SK-N-SH (cell line): ENCODE results near the gene POFUT2. TPM values are rescaled to one million over a fixed set of nuclear protein-coding genes. Genes with fewer than 3 reads are reported as not detected.

Experiments used
- CTCF ChIA-PET: fragments of 300-600, 350-600 bp; formaldehyde crosslinking; extraction: SDS; loops from one replicate; lab custom pipeline; 2021; lab: Yijun Ruan, JAX
- POLR2A ChIA-PET: fragments of 350-600 bp; sonication (Branson Sonifier 250); formaldehyde crosslinking; extraction: SDS; loops from one replicate; lab custom pipeline; 2020; ENCODE audit warnings: antibody characterized with exemption, inconsistent platforms; lab: Yijun Ruan, JAX
- DNase-seq: peaks from one replicate; pipeline ENCODE4 v3.0.0; 2012
- H2AFZ ChIP-seq: fragments of 200-600 bp; sonication (generic); 2 replicates; pipeline ENCODE4 v1.8.1; 2016; ENCODE audit warnings: antibody characterized with exemption, mild to moderate bottlenecking, low read depth
- H3F3A ChIP-seq: fragments of 200-600 bp; sonication (generic); replicated peaks from 2 replicates; pipeline ENCODE3; 2016; ENCODE audit warnings: antibody characterized with exemption, mild to moderate bottlenecking; ENCODE audit not compliant: insufficient read depth
- H3K27ac ChIP-seq, 2 experiments: fragments of 200-500 bp in 1 of 2; fragments of 200-600 bp in 1 of 2; sonication (Bioruptor generic) in 1 of 2; sonication (generic), shearing (Covaris generic) in 1 of 2; 2 replicates each; pipeline versions ENCODE4 v1.5.1 to v1.6.1; 2014 to 2016; ENCODE audit warnings: low read depth in 2 of 2, inconsistent platforms in 1 of 2, low read length in 1 of 2, mild to moderate bottlenecking in 1 of 2, mixed read lengths in 1 of 2
- H3K27me3 ChIP-seq: fragments of 200-600 bp; sonication (generic), shearing (Covaris generic); 2 replicates; pipeline ENCODE4 v1.6.1; 2016; ENCODE audit warnings: mixed run types; ENCODE audit not compliant: insufficient read depth
- H3K36me3 ChIP-seq, 2 experiments: fragments of 200-500 bp in 1 of 2; fragments of 200-600 bp in 1 of 2; sonication (Bioruptor generic) in 1 of 2; sonication (generic) in 1 of 2; replicated peaks in 1 of 2; 2 replicates each; pipeline versions ENCODE3 to v1.5.1; 2014 to 2016; ENCODE audit warnings: low read length in 1 of 2, mild to moderate bottlenecking in 1 of 2; ENCODE audit not compliant: insufficient read depth in 2 of 2, control insufficient read depth in 1 of 2
- H3K4me1 ChIP-seq, 2 experiments: fragments of 200-500 bp in 1 of 2; fragments of 200-600 bp in 1 of 2; sonication (Bioruptor generic) in 1 of 2; sonication (generic), shearing (Covaris generic) in 1 of 2; 2 replicates each; pipeline versions ENCODE4 v1.5.1 to v1.6.1; 2014 to 2016; ENCODE audit warnings: low read depth in 1 of 2, low read length in 1 of 2, mixed run types in 1 of 2; ENCODE audit not compliant: insufficient read depth in 2 of 2, control insufficient read depth in 1 of 2
- H3K4me2 ChIP-seq: fragments of 200-600 bp; sonication (generic), shearing (Covaris generic); 2 replicates; pipeline ENCODE4 v1.6.1; 2017; ENCODE audit warnings: mixed run types
- H3K4me3 ChIP-seq, 2 experiments: fragments of 200-500 bp in 1 of 2; fragments of 200-600 bp in 1 of 2; sonication (Bioruptor generic) in 1 of 2; sonication (generic), shearing (Covaris generic) in 1 of 2; 2 replicates each; pipeline versions ENCODE4 v1.5.1 to v1.8.1; 2014 to 2016; ENCODE audit warnings: low read depth in 2 of 2, inconsistent platforms in 1 of 2, low read length in 1 of 2, mild to moderate bottlenecking in 1 of 2, mixed read lengths in 1 of 2, moderate library complexity in 1 of 2
- H3K79me2 ChIP-seq: fragments of 200-600 bp; sonication (generic); 2 replicates; pipeline ENCODE4 v1.8.1; 2017; ENCODE audit warnings: mild to moderate bottlenecking; ENCODE audit not compliant: insufficient read depth
- H3K9ac ChIP-seq: fragments of 200-600 bp; sonication (generic); 2 replicates; pipeline ENCODE4 v1.6.1; 2017; ENCODE audit warnings: mixed run types
- H3K9me2 ChIP-seq: fragments of 200-600 bp; sonication (generic); 2 replicates; pipeline ENCODE4 v1.6.1; 2017; ENCODE audit warnings: mixed run types
- H3K9me3 ChIP-seq: fragments of 200-600 bp; sonication (generic); 2 replicates; pipeline ENCODE4 v1.6.1; 2017; ENCODE audit warnings: mixed run types, mild to moderate bottlenecking, moderate library complexity
- H4K20me1 ChIP-seq: fragments of 200-600 bp; sonication (generic); 2 replicates; pipeline ENCODE4 v1.6.1; 2017; ENCODE audit warnings: mild to moderate bottlenecking, mixed run types; ENCODE audit not compliant: insufficient read depth
- CHD2 ChIP-seq: fragments of 150-350 bp; IDR thresholded peaks from 2 replicates; pipeline ENCODE4 v1.6.1; 2018; ENCODE audit warnings: low read length; ENCODE audit not compliant: partially characterized antibody
- EP300 ChIP-seq, 2 experiments: IDR thresholded peaks; 2 replicates each; pipeline versions ENCODE4 v1.4.0 to v1.6.1; 2012; ENCODE audit warnings: borderline replicate concordance in 1 of 2, low read depth in 1 of 2, low read length in 1 of 2
- FOXJ3 ChIP-seq: sonication (generic); formaldehyde crosslinking; IDR thresholded peaks from 2 replicates; pipeline ENCODE4 v1.5.1; 2020; ENCODE audit warnings: mild to moderate bottlenecking, missing genetic modification reagents
- FOXM1 ChIP-seq: IDR thresholded peaks from 2 replicates; pipeline ENCODE4 v1.4.0; 2012; ENCODE audit warnings: low read depth, mild to moderate bottlenecking
- MEF2A ChIP-seq: IDR thresholded peaks from 2 replicates; pipeline ENCODE4 v1.4.0; 2012; ENCODE audit warnings: low read depth, borderline replicate concordance
- NRF1 ChIP-seq: IDR thresholded peaks from 2 replicates; pipeline ENCODE4 v1.6.1; 2012; ENCODE audit warnings: low read depth, mild to moderate bottlenecking, low read length
- PBX3 ChIP-seq: IDR thresholded peaks from 2 replicates; pipeline ENCODE4; 2012
- RCOR1 ChIP-seq: fragments of 150-350 bp; IDR thresholded peaks from 2 replicates; pipeline ENCODE4 v1.6.1; 2017; ENCODE audit warnings: antibody characterized with exemption, low read length
- TEAD4 ChIP-seq: IDR thresholded peaks from 2 replicates; pipeline ENCODE4 v1.4.0; 2012; ENCODE audit warnings: mild to moderate bottlenecking, borderline replicate concordance; ENCODE audit not compliant: insufficient read depth
- ZBTB33 ChIP-seq: IDR thresholded peaks from 2 replicates; pipeline ENCODE4 v1.4.0; 2012; ENCODE audit warnings: low read depth, borderline replicate concordance
- WGBS: methylation state at CpG from one replicate; pipeline ENCODE4 v1.1.6; 2017; ENCODE audit warnings: low lambda C conversion rate; 5-methylcytosine and 5-hydroxymethylcytosine counted together
- polyA plus RNA-seq, 3 experiments: library from polyadenylated mRNA; depleted of rRNA; stranded (reverse); fragments of >200 nt; gene quantifications; 2 replicates each; pipeline ENCODE4 v1.2.3, GENCODE V29; 2012
- TF ChIP-seq, protein P1 (sequence below): fragments of 150-350 bp; IDR thresholded peaks from 2 replicates; pipeline ENCODE4 v1.6.1; 2017; ENCODE audit warnings: antibody characterized with exemption, low read length, low read depth, borderline replicate concordance

The POFUT2 gene
- polyA plus RNA-seq, 1 of the 3 experiments (the other 2 are of a cell fraction), result 53.3 TPM

DNA sequence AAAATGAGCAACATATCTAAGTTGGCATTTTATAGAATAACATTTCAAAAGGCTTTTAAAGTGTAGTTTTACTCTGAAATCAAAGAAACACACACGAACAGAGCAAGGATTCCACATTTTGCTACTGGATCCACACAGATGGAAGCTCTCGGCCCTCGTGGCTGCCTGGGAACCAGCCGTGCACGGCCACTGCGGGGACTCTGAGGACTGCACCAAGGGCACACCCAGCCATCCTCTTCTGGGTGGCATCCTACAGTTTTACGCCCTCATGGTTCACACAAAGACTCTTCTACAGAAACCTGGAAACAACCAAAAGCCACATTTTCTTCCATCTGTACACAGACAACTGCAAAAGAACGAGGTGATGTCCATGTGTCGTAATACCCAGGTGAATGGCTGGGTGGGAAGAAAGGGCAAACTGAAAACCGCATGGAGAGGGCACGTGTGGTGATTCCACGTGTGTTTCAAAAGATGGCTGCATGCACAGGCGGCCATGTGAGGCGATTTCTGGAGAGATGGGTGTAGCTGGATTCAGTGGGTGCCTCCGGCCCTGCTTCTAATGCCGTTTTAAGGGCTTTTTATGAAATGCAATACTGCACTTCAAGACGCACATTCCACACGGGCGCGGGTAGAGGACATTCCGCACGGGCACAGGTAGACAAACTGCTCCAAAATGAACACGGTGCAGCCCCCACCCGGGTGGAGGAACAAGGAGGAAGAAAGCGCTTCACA lies 8.1 kb downstream of the POFUT2 start:
- DNase-seq, result no peak
- H4K20me1 ChIP-seq, result peaks cover 44% of the 10 kb centered on the region
- no peak overlapping the region for H3K4me2 ChIP-seq

More for the DNA sequence above, 8.1 kb downstream of the POFUT2 start:
- 94% methylated on average over 25 of the region's 25 CpGs for WGBS
- ChIA-PET CTCF (interaction anchor here (15.7 kb wide), 1 partner anchor 140 kb away, joined by 271 read pairs; no protein-coding TSS in a partner anchor), POLR2A (no interaction called here)
- Histone ChIP-seq H3K9me2 (no peaks in the 10 kb centered on the region), H3K4me3 (no peak overlapping the region), H3K9ac (no peak overlapping the region), H3K27me3 (no peaks in the 10 kb centered on the region), H3K36me3 (peaks cover 62 to 88% of the 10 kb centered on the region in 2 experiments), H3K9me3 (peaks cover 1% of the 10 kb centered on the region; the same call in 1 of the 2 replicates), H3K79me2 (peaks cover 46% of the 10 kb centered on the region), H3K27ac (no peak overlapping the region), H3F3A (no peaks in the 10 kb centered on the region), H3K4me1 (no peaks in the 10 kb centered on the region), H2AFZ (no peak overlapping the region)
- TF ChIP-seq FOXM1 (no peak), MEF2A (no peak), RCOR1 (no peak), CHD2 (no peak), PBX3 (no peak), FOXJ3 (CRISPR knock-in tag) (no peak), ZBTB33 (no peak), EP300 (IDR thresholded peaks at IDR 0.05; ENCODE audit: borderline replicate concordance in 1 of 2, low read depth in 1 of 2, low read length in 1 of 2) (no peak), NRF1 (no peak), TEAD4 (no peak)
- TF ChIP-seq, protein P1, sequence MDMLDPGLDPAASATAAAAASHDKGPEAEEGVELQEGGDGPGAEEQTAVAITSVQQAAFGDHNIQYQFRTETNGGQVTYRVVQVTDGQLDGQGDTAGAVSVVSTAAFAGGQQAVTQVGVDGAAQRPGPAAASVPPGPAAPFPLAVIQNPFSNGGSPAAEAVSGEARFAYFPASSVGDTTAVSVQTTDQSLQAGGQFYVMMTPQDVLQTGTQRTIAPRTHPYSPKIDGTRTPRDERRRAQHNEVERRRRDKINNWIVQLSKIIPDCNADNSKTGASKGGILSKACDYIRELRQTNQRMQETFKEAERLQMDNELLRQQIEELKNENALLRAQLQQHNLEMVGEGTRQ, result no peak
